K562 (cell line): Measurements from ENCODE around the gene CSNK1A1. TPM values are rescaled to one million over a fixed set of nuclear protein-coding genes. Genes with fewer than 3 reads are reported as not detected.
A peak's percentile ranks its signal among the peaks of the same experiment; 100 is the strongest.

Source experiments
- ARNT ChIP-seq, 2 experiments: fragments of 450-650 bp; IDR thresholded peaks; 2 replicates each; pipeline ENCODE4 v1.6.1; 2016; ENCODE audit warnings: mild to moderate bottlenecking in 1 of 2
- DIDO1 ChIP-seq: fragments of 450-650 bp; IDR thresholded peaks from 2 replicates; pipeline ENCODE4 v1.6.1; 2016; ENCODE audit warnings: low read depth, missing biosample characterization, missing genetic modification characterization
- ELF1 ChIP-seq: fragments of 200-800 bp; sonication (Bioruptor generic); IDR thresholded peaks from 2 replicates; pipeline ENCODE4 v1.6.1; 2016; ENCODE audit warnings: missing genetic modification characterization, missing compliant biosample characterization
- ESRRB ChIP-seq: fragments of 250-450 bp; sonication (Bioruptor Pico); IDR thresholded peaks from 2 replicates; pipeline ENCODE4 v1.5.0; 2020; ENCODE audit warnings: mild to moderate bottlenecking, moderate library complexity, borderline replicate concordance
- FOXK2 ChIP-seq, 2 experiments: fragments of 450-650 bp; IDR thresholded peaks in 1 of 2; conservative IDR thresholded peaks in 1 of 2; 2 replicates each; pipeline ENCODE4 v1.6.1; 2016; ENCODE audit warnings: low read depth in 2 of 2, mild to moderate bottlenecking in 1 of 2
- HDGF ChIP-seq: fragments of 450-650 bp; IDR thresholded peaks from 2 replicates; pipeline ENCODE4 v1.6.1; 2016
- HMG20B ChIP-seq: fragments of 250-450 bp; sonication (Bioruptor Pico); IDR thresholded peaks from 2 replicates; pipeline ENCODE4 v1.5.0; 2021; ENCODE audit warnings: mild to moderate bottlenecking
- POU5F1 ChIP-seq: fragments of 150-350 bp; IDR thresholded peaks from 2 replicates; pipeline ENCODE4 v1.6.1; 2014; ENCODE audit warnings: borderline replicate concordance, low read length, low read depth, mild to moderate bottlenecking; ENCODE audit not compliant: partially characterized antibody
- SREBF1 ChIP-seq: fragments of 150-350 bp; IDR thresholded peaks from 2 replicates; pipeline ENCODE4 v1.6.1; 2014; ENCODE audit warnings: antibody characterized with exemption, low read depth, low read length, borderline replicate concordance
- STAT5B ChIP-seq: fragments of 250-450 bp; sonication (Bioruptor Pico); IDR thresholded peaks from 2 replicates; pipeline ENCODE4 v1.8.0; 2021; ENCODE audit warnings: mild to moderate bottlenecking, inconsistent platforms
- TAF7 ChIP-seq: fragments of 450-650 bp; IDR thresholded peaks from 2 replicates; pipeline ENCODE4 v1.6.1; 2016; ENCODE audit warnings: missing genetic modification characterization, missing compliant biosample characterization
- TEAD4 ChIP-seq, 2 experiments: sonication (generic) in 1 of 2; formaldehyde crosslinking in 1 of 2; IDR thresholded peaks; 2 replicates each; pipeline versions ENCODE4 v1.6.1 to v1.8.0; 2012 to 2022; ENCODE audit warnings: borderline replicate concordance in 1 of 2, inconsistent platforms in 1 of 2, low read length in 1 of 2, mild to moderate bottlenecking in 1 of 2, missing genetic modification reagents in 1 of 2
- TFAM ChIP-seq: fragments of 250-450 bp; sonication (Bioruptor Pico); conservative IDR thresholded peaks from 2 replicates; pipeline ENCODE4 v1.5.0; 2021; ENCODE audit warnings: mild to moderate bottlenecking, moderate library complexity
- TFAP4 ChIP-seq: sonication (generic); formaldehyde crosslinking; IDR thresholded peaks from 2 replicates; pipeline ENCODE4 v1.8.0; 2022; ENCODE audit warnings: missing genetic modification reagents, mild to moderate bottlenecking, moderate library complexity, borderline replicate concordance
- ZNF12 ChIP-seq: sonication (generic); formaldehyde crosslinking; IDR thresholded peaks from 2 replicates; pipeline ENCODE4 v1.4.0; 2020; ENCODE audit warnings: mild to moderate bottlenecking, missing genetic modification reagents
- ZNF395 ChIP-seq: fragments of 200-800 bp; sonication (Bioruptor generic); IDR thresholded peaks from 2 replicates; pipeline ENCODE4 v1.6.1; 2017; ENCODE audit warnings: missing genetic modification characterization, missing compliant biosample characterization
- ZNF584 ChIP-seq: fragments of 200-800 bp; sonication (Bioruptor generic); IDR thresholded peaks from 2 replicates; pipeline ENCODE4 v1.6.1; 2016; ENCODE audit warnings: low read depth, mild to moderate bottlenecking, missing genetic modification characterization, missing compliant biosample characterization
- polyA plus RNA-seq, 8 experiments: library from polyadenylated mRNA; depleted of rRNA in 4 of 8; stranded (reverse) in 5 of 8; unstranded in 3 of 8; fragments of >200 nt; fragmentation: Nextera tagmentation in 2 of 8; fragmentation: Illumina TruSeq in 1 of 8; extraction: Ambion mirVana in 2 of 8; extraction: Trizol in 1 of 8; gene quantifications; 2 replicates each; pipeline versions ENCODE4 v1.2.1 to v1.2.3, GENCODE V29; 2011 to 2014; ENCODE audit warnings: inconsistent platforms in 1 of 8, missing spikeins in 1 of 8
- total RNA-seq, 7 experiments: library from RNA; depleted of rRNA in 6 of 7; stranded (reverse); fragments of >200 nt in 6 of 7; fragmentation: Illumina TruSeq in 2 of 7; extraction: Trizol in 2 of 7; gene quantifications; 2 replicates each; pipeline versions ENCODE4 v1.2.1 to v1.2.3, GENCODE V29; 2011 to 2021; ENCODE audit warnings: low replicate concordance in 1 of 7
- TF ChIP-seq, protein P1 (sequence below): sonication (generic); formaldehyde crosslinking; IDR thresholded peaks from 2 replicates; pipeline ENCODE4 v1.8.0; 2022; ENCODE audit warnings: mild to moderate bottlenecking, missing genetic modification reagents
- TF ChIP-seq, protein P2 (sequence below): fragments of 250-450 bp; sonication (Bioruptor Pico); IDR thresholded peaks from 2 replicates; pipeline ENCODE4 v1.5.0; 2022; ENCODE audit warnings: mild to moderate bottlenecking
- TF ChIP-seq, protein P3 (sequence below): sonication (generic); IDR thresholded peaks from 2 replicates; pipeline ENCODE4 v1.6.1; 2016

The CSNK1A1 gene
- total and polyA plus RNA-seq, 9 of the 15 experiments (the other 6 are each of a cell fraction or from before 2014, with no cell fraction given) = 49.1 to 196 (median 154) TPM

DNA sequence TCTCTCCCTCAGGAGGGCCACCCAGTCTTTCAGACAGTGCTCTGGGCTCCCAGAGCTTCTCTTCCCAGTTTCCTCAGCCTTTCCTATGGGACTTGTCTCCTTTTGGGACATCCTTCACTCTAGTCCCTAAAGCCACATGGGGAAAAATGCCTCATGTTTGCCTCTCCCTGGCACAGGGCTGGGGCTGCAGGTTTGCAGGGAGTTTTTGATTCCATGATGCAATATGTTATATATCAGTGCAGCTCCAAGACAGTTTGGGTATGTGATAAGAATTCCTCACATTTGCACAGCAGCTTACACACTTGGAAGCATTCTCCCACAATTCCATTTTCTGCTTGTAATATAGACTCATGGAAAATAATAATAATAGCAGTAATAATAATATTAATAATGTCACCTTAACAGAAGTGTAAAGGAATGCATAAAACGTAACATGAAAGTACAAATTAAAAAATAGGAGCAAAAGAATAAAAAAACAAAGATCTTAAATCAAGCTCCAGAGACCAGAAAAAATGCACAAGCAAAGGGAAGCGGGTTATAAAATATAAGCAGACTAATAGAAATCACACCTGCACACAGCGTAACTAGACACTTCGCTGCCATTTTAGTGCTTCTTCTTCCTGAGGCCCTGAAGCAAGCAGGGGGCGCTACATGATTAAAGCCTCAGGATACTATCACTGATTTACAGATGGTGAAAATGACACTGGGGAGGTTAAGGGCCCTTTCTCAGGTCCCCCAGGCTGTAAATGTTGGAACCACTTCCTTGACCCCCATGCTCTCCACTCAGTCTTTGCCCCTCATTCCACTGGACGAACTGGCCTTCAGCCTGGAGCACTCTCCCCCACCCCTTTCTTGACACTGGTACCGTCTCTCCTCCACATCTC is 102.2 kb downstream of the CSNK1A1 start (continued):
- 0 out of 2 replicates have a peak, but pooled peaks have one; percentile 31 for TF ChIP-seq TFAP4 (CRISPR knock-in tag)
- TF ChIP-seq ZNF12 = no peak
- TF ChIP-seq POU5F1 = no peak
- TF ChIP-seq, protein P1, sequence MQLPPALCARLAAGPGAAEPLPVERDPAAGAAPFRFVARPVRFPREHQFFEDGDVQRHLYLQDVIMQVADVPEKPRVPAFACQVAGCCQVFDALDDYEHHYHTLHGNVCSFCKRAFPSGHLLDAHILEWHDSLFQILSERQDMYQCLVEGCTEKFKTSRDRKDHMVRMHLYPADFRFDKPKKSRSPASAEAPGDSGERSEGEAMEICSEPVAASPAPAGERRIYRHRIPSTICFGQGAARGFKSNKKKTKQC (CRISPR knock-in tag) = no peak
- no peak for TF ChIP-seq STAT5B (CRISPR knock-in tag)
- no peak for TF ChIP-seq SREBF1
- no peak for TF ChIP-seq ZNF584 (CRISPR knock-in tag)
- no peak; the same call in 1 of the 2 replicates for TF ChIP-seq TAF7 (tag)
- peak; percentile 68; the same call in 1 of the 2 replicates for TF ChIP-seq HDGF
- no peak for TF ChIP-seq FOXK2 (conservative IDR thresholded peaks at IDR 0.05 in 1 of 2, IDR thresholded peaks at IDR 0.05 in 1 of 2; ENCODE audit: low read depth in 2 of 2)
- TF ChIP-seq TFAM (CRISPR knock-in tag) = no peak
- TF ChIP-seq HMG20B (CRISPR knock-in tag) = no peak
- TF ChIP-seq, protein P2, sequence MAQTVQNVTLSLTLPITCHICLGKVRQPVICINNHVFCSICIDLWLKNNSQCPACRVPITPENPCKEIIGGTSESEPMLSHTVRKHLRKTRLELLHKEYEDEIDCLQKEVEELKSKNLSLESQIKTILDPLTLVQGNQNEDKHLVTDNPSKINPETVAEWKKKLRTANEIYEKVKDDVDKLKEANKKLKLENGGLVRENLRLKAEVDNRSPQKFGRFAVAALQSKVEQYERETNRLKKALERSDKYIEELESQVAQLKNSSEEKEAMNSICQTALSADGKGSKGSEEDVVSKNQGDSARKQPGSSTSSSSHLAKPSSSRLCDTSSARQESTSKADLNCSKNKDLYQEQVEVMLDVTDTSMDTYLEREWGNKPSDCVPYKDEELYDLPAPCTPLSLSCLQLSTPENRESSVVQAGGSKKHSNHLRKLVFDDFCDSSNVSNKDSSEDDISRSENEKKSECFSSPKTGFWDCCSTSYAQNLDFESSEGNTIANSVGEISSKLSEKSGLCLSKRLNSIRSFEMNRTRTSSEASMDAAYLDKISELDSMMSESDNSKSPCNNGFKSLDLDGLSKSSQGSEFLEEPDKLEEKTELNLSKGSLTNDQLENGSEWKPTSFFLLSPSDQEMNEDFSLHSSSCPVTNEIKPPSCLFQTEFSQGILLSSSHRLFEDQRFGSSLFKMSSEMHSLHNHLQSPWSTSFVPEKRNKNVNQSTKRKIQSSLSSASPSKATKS (CRISPR knock-in tag) = no peak
- TF ChIP-seq ELF1 (tag) = no peak
- TF ChIP-seq ARNT (IDR thresholded peaks at IDR 0.05) = peak in 1 of 2 experiments; percentile 67; a peak in 1 of 4 replicates
- TF ChIP-seq ESRRB (CRISPR knock-in tag) = no peak
- peak; percentile 55 for TF ChIP-seq TEAD4 (IDR thresholded peaks at IDR 0.05; ENCODE audit: low read length)
- no peak for TF ChIP-seq TEAD4 (CRISPR knock-in tag; IDR thresholded peaks at IDR 0.05; ENCODE audit: borderline replicate concordance)
- TF ChIP-seq, protein P3, sequence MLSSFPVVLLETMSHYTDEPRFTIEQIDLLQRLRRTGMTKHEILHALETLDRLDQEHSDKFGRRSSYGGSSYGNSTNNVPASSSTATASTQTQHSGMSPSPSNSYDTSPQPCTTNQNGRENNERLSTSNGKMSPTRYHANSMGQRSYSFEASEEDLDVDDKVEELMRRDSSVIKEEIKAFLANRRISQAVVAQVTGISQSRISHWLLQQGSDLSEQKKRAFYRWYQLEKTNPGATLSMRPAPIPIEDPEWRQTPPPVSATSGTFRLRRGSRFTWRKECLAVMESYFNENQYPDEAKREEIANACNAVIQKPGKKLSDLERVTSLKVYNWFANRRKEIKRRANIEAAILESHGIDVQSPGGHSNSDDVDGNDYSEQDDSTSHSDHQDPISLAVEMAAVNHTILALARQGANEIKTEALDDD = no peak
- TF ChIP-seq DIDO1 = no peak
- TF ChIP-seq ZNF395 (CRISPR knock-in tag) = no peak
